ENCODE data around the gene ADAMTS17. TPM values are rescaled to one million over a fixed set of nuclear protein-coding genes. Genes with fewer than 3 reads are reported as not detected.

The ADAMTS17 gene
- total RNA-seq, 1 experiment from 2014 or later, result 4.2 TPM

DNA sequence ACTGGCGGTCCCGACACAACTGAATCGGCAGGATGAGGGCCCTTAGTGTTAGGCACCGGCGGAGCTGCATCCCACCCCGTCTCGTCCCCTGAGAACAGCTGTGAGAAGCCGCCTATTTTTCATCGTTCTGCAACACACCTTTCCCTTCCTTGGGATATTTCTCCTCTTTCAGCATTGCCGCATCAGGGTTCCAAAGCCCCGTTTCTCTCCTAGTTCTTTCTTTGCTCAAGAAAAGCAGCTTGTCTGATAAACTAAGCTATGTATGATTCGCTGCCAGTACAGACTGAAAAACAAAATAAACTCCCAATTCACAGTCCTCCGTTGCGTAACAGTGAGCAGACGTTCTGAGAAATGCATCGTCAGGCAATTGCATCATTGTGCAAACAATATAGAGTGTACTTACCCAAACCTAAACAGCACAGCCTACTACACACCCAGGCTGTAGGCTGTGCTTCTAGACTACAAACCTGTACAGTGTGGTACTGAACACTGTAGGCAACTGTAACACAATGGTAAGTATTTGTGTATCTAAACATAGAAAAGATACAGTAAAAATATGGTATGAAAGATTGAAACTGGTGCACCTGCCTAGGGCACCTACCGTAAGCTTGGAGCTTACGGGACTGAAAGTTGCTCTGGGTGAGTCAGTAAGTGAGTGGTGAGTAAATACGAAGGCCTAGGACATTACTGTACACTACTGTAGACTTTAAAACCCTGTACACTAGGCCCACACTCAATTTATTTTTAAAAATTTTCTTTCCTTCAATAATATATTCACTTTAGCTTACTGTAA, 8.9 kb upstream of the ADAMTS17 start:
- H3K4me3 ChIP-seq (replicated peaks in 1 of 2; ENCODE audit: low read depth in 1 of 2, low read length in 2 of 2), result no peak overlapping the region
- H3K4me2 ChIP-seq (ENCODE audit: low read length), result peak overlapping the region; percentile 99
- ATAC-seq, result no peak; the same call in 1 of the 2 replicates
- DNase-seq (ENCODE audit: low read depth, low spot score), result no peak
- peak overlapping the region; percentile 16 for H2AFZ ChIP-seq (ENCODE audit: low read depth, low read length, poor library complexity, severe bottlenecking)
- H3K36me3 ChIP-seq (ENCODE audit: control insufficient read depth in 1 of 2, insufficient read depth in 2 of 2, low read length in 2 of 2), result no peaks in the 10 kb centered on the region
- H4K20me1 ChIP-seq (ENCODE audit: insufficient read depth), result no peaks in the 10 kb centered on the region
- TF ChIP-seq CBX3 (IDR thresholded peaks at IDR 0.05; ENCODE audit: low read depth) (no peak), POLR2AphosphoS5 (IDR thresholded peaks at IDR 0.05; ENCODE audit: low read depth, low read length) (no peak), SIN3A (IDR thresholded peaks at IDR 0.05; ENCODE audit: low read depth) (no peak), POLR2A (IDR thresholded peaks at IDR 0.05; ENCODE audit: borderline replicate concordance, extremely low read depth, insufficient read depth, insufficient read length) (no peak), REST (IDR thresholded peaks at IDR 0.05; ENCODE audit: low read depth) (no peak), CEBPB (IDR thresholded peaks at IDR 0.05; ENCODE audit: low read depth) (no peak), ZNF274 (IDR thresholded peaks at IDR 0.05; ENCODE audit: low read depth, low read length) (no peak), EZH2phosphoT487 (IDR thresholded peaks at IDR 0.05; ENCODE audit: borderline replicate concordance) (no peak)
- POLR2A ChIA-PET, result interaction anchor here (2.1 kb wide), 1 partner anchor 8 kb away, joined by 6 read pairs; the partner anchor contains the start of gene ADAMTS17
- RAD21 ChIA-PET (ENCODE audit: low non-redundant PET in 1 of 2, low total read pairs in 2 of 2, uncharacterized antibody in 2 of 2, unreplicated experiment in 2 of 2), result interaction anchor here (0.6 to 1.2 kb wide), 4 partner anchors 33 to 421 kb away, joined by 3 to 5 read pairs (median 4); no protein-coding TSS in a partner anchor
- H3K27me3 ChIP-seq (ENCODE audit: insufficient read depth, low read length), result no peaks in the 10 kb centered on the region
- intact Hi-C loops (cut with micrococcal nuclease), result loop anchor here (1.0 to 5.0 kb wide), 4 partner anchors 32 to 658 kb away; partner anchors contain the start of genes ASB7 and LINS1
- CTCF ChIA-PET, result interaction anchor here (0.7 to 4.3 kb wide), 30 partner anchors 8 to 1078 kb away, joined by 3 to 40 read pairs (median 3); partner anchors contain the start of genes ADAMTS17, ASB7 and LINS1
- H3K27ac ChIP-seq (ENCODE audit: low read depth, low read length), result no peak overlapping the region
- no peak overlapping the region for H3K9ac ChIP-seq (ENCODE audit: low read length)
- H3K4me1 ChIP-seq (ENCODE audit: control insufficient read depth in 1 of 2, insufficient read depth in 2 of 2, low read length in 2 of 2), result peaks cover 0 to 19% of the 10 kb centered on the region in 2 experiments; a peak in 1 of 4 replicates
- H3K9me2 ChIP-seq (ENCODE audit: insufficient read depth), result no peaks in the 10 kb centered on the region
- no TSS peak for BruUV-seq (replicated peaks)
- no peaks in the 10 kb centered on the region for H3K79me2 ChIP-seq (ENCODE audit: insufficient read depth, low read length)
- no peaks in the 10 kb centered on the region for H3K9me3 ChIP-seq (ENCODE audit: control insufficient read depth in 1 of 2, insufficient read depth in 1 of 2, low read depth in 1 of 2, low read length in 2 of 2)

Measured in HCT116 (cell line).